Pons (tissue), 1 donor: ENCODE measurements around the gene ESD.
"Not testable (repeated sequence)": the region's sequence is repeated elsewhere in the genome, so short reads cannot be mapped to it uniquely, and the experiment has no call there.

ENCODE experiments used
- DNase-seq: peaks from one replicate; pipeline ENCODE4 v3.0.0-alpha.2; 2016; ENCODE audit warnings: low spot score

Gene ESD, protein sequence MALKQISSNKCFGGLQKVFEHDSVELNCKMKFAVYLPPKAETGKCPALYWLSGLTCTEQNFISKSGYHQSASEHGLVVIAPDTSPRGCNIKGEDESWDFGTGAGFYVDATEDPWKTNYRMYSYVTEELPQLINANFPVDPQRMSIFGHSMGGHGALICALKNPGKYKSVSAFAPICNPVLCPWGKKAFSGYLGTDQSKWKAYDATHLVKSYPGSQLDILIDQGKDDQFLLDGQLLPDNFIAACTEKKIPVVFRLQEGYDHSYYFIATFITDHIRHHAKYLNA

DNA sequence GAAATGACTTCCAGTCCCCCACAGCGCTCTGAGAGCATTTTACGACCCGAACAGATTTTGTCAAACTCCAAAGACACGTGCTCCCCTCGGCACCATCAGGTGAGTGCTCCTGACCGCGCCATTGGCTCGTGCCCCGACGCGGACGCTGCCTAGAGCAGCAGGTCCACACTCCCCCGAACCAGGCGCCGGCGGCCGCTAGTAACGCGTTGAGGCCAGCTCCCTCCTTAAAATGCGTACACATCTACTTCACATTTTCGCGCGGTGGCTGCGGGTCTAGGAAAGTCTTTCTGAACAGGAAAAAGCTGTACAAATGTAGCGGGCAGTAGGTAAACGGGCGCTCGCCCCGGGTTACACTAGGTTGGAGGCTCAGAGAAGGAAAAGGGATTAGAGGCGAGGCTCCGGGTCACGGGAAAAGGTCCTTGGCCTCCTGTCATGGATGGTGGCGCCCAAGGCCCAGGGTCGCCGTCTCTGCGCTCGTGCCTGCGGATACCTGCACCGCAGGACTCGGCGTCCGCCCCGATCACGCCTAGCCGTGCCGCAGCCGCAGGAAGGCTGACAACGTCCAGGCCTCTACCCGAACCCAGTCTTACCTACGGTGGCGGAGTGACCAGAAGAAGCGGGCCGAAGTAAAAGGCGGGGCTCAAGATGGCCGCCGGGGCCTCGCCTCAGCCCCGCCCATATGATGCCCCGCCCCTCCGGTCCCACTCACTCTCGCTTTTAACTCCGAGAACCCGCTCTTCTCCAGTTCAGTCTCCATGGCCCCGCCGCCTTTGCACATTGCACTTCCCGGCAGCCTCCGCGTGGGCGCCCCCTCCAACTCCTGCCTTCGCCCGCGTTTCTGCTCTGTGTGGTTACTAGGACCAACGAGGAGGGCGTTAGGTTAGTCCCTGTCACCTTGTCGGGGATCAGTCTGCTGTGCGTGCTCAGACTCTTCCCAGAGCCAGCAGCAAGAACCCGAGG, at the start of gene ESD:
Gene ESD (minus strand): TSS at position 647 of the 960 bp plus-strand sequence. CDS start 5,748 bp downstream, outside the sequence.
- DNase-seq: peak; percentile 85

DNA sequence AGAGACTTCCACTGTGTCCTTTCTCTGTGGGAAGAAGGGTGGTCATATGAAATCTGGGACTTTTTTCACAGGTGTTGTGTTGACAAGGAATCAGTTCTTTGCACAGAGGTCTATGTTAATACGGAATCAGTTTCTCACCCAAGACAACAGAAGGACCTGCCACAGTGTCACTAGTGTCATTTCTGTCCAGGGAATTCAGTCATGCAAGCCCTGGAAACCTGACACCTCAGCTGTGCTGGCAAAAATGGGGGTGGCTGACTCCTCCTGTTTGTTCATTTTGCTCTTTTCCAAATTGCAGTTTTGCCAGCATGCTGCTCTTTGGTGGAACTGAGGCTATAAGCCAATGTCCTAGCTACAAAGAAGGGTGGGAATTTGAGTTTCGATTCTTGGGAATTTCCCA, 49.8 kb upstream of the ESD start:
- DNase-seq: peak; percentile 13

DNA sequence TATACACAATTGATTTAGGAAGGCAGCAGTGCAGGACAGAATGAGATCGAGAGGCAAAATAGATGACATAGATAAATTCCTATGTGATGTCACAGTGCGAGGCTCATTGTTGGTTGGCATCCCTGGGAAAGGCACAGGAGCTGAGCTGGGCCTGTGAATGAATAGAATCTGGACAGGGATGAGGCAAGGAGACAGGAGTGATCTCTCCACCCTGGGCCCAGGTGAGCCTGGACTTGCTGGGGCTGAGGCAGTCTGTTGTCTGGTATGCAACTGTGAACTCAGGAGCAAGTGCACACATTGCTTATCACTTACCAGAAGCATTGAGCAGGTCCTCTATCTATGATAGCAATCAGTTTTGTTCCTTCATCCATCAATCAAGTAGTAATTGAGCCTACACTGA, 48.2 kb upstream of the ESD start:
- DNase-seq: no peak

DNA sequence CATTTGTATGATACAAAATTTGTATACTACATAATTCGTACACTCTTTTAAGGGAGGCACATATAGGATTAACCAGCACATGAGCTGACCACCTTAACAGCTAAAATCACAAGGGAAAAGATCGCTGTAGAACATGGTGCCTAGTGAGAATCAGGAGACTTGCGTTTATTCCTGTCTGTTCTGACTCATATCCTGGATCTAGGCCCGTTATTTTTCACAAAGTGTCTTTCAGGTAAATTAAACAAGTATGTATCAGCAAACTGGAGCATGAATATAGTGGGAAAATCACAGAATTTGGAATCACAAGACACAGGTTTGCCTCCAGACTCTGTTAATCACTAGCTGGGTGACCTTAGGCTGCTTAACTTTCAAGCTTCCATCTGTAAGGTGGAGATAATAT, 47.5 kb upstream of the ESD start:
- DNase-seq: no peak

DNA sequence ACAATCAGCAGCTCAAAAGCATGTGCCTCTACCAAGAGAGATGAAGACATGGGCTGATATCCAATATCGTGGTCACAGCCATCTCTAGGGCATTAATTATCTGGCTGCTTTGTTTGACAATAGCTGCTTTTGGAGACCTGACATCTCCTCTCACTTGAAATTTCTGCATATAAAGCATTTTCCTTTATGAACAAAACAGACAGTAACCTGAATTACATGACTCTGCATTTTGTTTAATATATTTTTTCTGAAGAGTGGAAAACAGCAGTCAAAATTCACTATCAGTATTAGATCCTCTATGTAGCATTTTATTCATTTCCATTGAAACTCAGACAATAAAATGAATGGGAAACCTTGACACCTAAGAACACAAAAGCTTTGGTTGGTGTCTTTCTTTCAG, 42.4 kb upstream of the ESD start:
- DNase-seq: no peak

DNA sequence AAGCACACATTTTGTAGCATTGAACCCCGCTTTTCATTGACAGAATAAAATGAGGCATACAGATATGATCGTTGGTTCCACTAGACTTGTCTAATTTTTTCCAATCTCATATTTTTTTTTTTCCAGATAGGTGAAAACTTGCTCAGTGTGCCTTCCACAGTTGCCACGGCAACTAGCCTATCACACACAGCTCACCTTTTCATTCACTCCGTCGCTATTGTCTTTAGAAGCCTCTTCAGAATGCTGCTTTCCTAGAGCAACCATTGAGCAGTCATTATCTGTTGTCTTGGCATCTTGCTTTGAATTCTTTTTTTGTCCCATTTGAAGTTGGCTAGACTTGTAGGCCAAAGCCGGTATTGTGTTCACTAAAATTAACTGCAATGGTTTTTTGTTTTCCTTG, 37.7 kb upstream of the ESD start:
- no peak for DNase-seq

DNA sequence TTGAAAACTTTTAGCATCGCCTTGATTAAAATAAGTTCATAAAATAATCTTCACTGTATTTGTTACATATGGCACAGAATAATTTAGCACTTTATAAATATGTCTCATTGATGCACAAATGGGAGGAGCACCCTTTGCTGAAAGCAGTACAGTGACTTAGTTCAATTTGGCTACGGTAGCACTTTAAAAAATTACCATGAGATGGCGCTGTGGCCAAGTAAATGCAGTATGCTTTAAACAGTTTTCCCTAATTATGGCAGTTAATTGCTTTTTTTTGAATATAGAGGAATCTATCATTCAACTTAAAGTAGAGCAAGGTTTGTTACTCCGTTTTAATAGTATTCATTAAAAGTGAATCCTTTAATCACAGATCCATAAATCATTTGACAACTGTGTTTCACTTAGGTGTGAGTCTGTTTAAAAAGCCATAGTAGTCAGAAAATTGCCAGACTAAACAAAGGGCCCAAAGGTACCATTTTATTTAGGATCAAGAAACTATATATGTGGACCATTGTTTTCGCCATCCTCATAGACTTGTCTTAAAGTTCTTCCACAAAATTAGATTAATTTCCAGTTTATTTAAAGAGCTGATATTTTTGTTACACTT, 34.7 kb upstream of the ESD start:
- DNase-seq: peak; percentile 58

DNA sequence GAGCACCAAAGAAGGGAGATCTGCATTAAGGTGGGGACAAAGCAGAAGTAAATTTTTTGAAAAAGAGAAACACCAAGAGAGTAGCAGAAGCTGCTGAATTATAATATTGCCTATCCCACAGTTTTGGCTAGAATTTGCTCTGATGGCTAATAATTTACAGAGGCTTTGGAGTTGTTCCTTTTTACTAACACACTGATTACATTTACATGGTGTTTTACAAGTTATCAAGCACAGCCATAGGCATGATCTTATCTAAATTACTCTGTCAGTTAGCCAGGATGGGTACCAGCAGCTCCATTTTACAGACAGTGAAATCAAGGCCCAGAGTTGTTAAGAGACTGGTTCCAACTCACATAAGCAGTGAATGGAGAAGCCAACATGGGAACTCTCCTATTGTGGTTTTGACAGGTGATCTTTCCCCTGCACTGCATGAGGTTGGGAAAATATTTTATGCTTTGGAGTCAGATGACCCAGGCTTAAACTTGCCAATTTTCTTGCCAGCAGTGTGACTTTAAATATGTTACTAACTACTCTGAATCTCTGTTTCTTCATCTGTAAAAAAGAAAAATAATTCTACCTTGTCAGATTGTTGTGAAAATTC, 33.5 kb upstream of the ESD start:
- DNase-seq: no peak

DNA sequence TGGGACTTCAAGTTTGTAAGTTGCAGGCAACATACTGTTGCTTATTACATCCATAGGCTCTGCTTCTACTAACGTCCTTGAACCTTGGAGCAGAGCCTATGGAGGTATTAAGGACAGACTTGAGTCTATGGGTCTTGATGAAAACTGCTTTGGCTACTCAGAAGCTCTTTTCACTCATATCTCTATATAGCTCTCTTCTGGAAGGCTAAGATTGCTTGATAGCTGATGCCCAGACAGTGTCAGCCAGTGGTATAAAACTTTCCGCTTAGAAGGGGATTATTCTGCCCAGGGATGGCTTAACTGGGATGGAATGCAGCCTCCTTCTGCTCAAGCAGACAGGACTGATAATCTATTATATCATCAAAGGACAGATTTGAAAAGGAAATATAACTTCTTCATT, 25.6 kb upstream of the ESD start:
- no peak for DNase-seq

DNA sequence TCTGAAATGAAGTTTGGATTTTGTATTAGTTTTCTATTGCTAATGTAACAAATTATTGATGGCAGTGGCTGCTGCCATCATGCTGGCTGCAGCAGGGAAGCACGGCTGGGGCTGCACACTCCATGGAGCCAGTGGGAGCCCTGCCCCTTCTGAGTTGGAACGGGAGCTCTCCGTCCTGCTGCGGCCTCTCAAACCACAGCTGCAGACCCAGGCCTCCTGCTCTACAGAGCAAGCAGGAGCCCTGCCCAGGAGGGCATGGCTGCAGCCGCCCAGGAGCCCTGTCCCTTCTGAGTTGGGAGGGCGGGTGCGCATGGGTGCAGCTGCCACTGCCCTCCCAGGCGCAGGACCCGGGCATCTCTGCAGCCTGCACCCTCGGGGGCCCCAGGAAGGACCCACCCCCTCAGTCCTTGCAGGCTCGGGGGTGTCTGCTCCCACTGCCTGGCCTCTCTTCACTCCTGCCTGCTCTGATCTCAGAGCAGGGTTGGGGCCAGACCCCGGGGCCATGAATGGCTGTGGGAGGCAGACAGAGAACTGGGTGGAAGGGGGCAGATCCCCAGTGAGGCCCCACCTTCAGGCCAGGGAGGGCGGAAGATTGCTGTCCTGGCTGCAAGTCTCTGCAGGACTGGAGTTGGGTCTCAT, 21.0 kb upstream of the ESD start:
- DNase-seq: no peak

DNA sequence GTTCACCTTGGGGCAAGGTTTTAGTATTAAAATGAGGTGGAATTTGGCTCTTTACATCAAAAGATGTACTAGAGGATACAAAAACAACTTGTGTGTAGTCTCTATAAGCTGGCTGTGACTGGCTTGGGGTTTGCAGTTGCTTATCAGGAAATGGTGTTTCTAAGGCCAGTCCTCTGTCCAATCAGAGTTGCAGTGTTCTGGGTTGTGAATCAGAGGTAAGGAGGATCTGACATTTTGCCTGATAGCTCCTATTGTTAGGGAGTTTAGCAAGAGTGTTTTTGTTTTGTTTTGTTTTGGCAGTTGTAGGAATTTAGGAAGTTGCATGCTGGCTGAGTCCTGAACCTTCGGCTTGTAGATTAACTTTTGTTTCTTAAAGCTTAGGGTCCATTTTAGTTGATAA, 20.1 kb upstream of the ESD start:
- DNase-seq: no peak

DNA sequence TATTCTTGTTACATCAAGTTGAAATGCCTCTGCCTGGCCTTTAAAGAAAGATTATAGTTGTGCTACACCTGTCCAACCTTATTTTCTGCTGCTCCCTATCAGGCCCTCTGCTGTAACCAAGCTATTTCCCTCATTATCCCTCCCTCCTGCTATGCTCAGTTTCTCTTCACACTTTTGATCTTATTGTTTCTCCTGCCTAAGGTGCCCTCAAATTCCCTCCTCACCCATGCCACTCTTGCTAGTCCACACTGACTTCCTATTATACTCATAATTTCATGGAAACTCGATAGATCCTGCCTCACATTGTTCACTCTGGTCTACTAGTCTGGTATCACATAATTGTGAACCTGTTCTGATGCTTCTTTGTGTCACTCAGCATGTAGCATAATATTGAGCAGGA, 19.4 kb upstream of the ESD start:
- DNase-seq: no peak

DNA sequence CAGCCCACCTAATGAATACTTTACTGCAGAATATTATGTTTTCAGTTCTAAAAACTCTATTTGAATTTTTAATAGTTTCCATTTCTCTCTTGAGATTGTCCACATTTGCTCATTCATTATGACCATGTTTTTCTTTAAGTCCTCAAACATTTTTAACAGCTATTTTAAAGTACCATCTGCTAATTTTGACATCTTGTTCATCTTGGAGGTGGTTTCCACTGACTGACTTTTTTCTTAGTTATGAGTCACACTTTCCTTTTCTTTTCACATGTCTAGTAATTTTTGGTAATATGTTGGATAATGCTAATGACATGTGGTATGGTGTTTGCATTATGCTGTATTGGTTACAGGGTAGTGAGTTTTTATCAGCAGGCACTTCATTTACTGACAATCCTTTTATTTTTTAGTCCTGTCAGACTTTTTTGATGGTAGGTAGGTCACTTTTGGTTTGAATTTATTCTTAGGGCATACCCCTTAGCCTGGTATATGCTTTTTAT, 15.4 kb upstream of the ESD start:
- DNase-seq: no peak

DNA sequence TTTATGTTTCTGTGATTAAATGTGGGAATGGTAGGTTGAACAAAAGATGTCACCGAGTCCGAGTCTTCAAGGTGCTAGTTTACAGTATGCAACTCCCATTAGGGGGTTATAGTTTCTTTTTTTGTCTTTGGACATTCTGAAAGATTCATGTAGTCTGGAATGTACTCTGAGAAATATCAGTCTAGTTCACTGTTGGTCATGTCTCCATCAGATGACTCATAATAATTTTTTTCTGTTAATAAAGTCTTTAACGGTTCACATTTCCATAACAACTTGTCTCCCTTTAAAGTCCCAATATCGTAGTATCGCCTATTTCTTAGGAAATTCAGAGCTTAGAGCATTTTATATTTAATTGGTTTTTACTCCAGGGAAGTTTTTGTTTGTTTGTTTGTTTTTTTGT, 13.5 kb upstream of the ESD start:
- DNase-seq: no peak

DNA sequence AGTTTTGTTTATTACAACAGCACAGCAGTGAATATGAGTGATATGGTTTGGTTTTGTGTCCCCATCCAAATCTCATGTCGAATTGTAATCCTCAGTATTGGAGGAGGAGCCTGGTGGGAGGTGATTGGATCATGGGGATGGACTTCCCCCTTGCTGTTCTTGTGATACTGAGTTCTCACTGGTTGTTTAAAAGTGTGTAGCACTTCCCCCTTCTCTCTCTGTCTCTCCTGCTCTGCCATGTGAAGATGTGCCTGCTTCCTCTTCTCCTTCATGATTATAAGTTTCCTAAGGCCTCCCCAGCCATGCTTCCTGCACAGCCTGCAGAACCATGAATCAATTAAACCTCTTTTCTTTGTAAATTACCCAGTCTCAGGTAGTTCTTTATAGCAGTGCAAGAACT, 8.0 kb upstream of the ESD start:
- not testable (repeated sequence) for DNase-seq

DNA sequence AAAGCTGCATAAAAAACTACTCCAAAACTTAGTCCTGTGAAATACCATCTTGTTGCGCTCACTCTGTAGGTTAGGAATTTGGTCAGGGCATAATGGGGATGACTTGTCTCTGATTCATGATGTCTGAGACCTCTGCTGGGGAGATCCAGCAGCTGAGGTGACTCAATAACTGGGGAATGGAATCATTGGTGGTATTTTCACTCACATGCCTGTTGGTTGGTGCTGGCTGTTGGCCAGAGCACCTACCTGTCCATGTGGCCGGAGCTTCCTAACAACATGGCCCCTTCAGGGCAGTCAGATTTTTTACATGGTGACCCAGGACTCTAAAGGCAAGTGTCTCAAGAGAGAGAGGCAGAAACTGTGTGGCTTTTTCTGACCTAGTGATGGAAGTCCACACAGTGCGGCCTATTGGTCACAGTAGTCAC, 7.4 kb upstream of the ESD start:
- no peak for DNase-seq

DNA sequence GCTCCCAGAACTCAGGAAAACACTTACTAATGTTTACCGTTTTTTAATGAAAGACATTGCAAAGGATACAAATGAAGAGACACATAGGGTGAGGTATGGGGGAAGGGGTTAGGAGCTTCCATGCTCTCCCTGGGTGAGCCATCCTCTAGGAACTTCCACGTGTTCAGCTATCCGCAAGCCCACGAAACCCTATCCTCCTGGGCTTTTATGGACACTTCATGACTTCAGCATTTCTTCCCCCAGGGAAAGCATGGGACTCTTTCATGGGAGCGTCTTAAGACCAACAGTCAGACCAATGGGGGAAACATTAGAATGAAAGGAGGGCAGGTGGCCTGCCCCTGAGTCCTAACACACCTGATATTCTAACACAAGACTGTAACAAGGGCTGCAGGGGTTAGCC, 6.6 kb upstream of the ESD start:
- DNase-seq: no peak

DNA sequence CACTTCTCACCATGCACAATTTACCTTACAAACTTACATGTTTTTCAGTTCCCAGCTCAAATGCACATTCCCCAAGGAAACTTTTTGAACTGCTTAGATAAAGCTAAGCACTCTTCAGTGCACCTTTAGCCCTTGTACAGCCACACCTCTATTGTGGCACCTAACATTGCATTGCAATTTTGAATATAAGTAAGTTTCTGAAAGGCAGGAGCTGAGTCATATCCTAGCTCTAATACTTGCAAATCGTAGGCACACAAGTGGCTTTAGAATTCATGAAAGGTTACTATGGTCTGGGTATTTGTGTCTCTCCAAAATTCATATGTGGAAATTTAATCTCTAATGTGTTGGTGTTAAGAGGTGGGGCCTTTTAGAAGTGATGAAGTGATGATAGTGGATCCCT, 4.9 kb upstream of the ESD start:
- no peak for DNase-seq

DNA sequence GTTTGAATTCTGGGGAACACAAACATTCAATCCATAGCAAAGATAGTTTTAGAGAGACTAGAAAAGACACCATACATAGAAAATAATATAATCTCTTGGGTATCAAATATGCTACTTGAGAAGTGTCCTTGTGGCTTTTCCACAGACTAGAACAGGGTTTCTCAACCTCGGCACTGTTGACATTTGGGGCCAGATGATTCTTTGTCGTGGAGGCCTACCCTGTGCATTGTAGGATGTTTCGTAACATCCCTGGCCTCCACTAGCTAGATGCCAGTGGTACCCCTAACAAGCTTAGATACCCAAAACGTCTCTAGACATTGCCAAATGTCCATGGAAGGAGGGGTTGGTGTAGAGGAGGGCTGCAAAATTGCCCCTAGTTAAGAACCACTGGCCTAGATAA, 2.2 kb upstream of the ESD start:
- DNase-seq: no peak

DNA sequence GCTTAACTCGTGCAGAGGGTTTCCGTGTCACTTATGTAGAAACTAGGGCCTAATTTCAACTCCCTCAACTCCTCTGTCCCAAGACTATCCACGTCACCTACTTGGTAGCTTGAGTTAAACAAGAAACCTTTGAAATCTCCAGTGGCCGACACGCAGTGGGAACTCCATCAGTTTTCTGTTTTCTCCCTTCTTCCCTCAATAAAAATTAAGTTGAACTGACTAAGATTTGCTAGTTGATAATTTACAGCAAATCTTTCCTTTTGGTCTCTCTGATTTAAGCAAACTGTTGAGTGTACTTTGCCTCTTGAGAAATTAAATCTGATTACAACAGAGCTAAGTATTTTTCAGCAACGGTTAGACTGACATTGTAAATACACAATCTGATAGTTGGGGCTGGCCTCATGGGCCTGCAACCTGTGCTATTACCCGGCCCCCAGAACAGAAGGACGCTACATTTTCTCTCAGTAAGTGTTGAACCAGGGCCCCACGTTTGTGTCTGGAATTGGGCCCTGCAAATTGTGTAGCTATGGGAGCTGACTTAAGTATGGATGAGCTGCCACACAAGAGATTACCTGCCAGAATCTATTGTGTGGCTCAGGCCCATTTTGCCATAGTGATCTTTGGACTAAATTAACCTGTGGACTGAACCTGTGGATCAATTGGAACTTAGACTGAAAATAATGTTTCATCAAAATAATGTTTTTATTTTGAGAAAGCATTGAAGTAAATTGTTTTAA, 708 bp upstream of the ESD start:
- DNase-seq: no peak

DNA sequence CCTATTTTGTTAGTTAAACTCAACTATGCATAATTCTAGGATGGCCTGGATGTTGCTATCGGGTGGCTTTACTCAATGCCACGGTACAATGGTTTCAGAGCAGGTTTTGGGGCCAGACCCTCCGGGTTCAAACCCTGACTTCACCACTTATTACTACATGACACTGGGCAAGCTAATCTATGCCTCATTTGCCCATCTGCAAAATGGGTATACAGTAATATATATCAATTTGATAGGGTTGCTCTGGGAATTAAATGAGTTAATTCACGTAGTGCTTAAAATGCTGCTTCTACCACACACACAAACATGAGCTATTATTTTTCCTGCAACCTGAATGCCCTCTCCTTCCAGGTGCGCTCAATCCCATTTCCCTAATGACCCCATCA, 839 bp downstream of the ESD start:
- no peak for DNase-seq
